GM21390 (cell line): Measurements from ENCODE around the gene PRKAA2.
A peak's percentile ranks its signal among the peaks of the same experiment; 100 is the strongest.
"Not testable (repeated sequence)": the region's sequence is repeated elsewhere in the genome, so short reads cannot be mapped to it uniquely, and the experiment has no call there.

Experiments
- ATAC-seq: cut with Tn5 transposase; IDR thresholded peaks from one replicate; pipeline ENCODE4 v1.9.1; 2021; ENCODE audit not compliant: unreplicated experiment

The PRKAA2 gene

DNA sequence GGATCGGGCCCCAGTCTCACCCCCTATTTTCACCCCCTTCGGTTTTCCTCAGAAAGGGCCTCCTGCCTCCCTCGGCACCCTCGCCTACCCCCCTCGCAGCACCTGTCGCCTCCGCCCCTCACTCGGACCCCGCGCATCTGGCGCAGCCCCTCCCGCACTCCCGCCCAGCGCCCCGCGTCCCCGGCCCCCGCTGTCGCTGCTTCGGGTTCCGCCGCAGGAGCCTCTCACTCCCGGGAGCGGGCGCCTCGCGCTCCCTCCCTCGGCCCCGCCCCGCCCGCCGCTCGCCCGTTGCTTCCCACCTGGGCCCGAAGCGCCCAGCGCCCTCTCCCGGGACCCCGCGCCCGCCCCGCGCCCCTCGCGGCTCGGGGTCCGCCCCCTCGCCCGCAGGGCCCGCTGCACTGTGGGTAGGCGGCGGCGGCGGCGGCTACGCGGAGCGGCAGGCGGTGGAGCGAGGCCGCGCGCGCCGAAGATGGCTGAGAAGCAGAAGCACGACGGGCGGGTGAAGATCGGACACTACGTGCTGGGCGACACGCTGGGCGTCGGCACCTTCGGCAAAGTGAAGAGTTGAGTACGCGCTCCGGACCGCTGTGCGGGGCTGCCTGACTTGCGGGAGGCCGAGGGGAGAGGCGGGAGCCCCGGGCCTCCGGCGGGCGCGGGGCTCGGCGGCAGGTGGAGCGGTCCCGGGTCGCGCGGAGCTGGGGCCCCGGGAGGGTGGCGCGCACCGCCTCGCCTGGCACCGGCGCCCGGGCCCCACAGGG lies at the start of gene PRKAA2:
TSS of gene PRKAA2 (plus strand) at position 396 of the 758 bp plus-strand sequence. CDS start at position 470, 74 bp downstream.
- ATAC-seq, result peak; percentile 61

- not testable (repeated sequence) for ATAC-seq
These were observed 49.5 kb upstream of the PRKAA2 start for GRCh38 chr1:56595397-56596191.

- not testable (repeated sequence) for ATAC-seq
These were observed 35.0 kb upstream of the PRKAA2 start for GRCh38 chr1:56610097-56610496.

DNA sequence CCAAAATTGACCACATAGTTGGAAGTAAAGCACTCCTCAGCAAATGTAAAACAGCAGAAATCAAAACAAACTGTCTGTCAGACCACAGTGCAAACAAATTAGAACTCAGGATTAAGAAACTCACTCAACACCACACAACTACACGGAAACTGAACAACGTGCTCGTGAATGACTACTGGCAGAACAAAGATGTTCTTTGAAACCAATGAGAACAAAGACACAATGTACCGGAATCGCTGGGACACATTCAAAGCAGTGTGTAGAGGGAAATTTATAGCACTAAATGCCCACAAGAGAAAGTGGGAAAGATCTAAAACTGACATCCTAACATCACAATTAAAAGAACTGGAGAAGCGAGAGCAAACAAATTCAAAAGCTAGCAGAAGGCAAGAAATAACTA lies 34.3 kb upstream of the PRKAA2 start:
- not testable (repeated sequence) for ATAC-seq

GRCh38 chr1:56617141-56617540 lies 28.0 kb upstream of the PRKAA2 start:
- ATAC-seq, result no peak

- no peak for ATAC-seq
These were observed 19.2 kb upstream of the PRKAA2 start for GRCh38 chr1:56625819-56626440.

DNA sequence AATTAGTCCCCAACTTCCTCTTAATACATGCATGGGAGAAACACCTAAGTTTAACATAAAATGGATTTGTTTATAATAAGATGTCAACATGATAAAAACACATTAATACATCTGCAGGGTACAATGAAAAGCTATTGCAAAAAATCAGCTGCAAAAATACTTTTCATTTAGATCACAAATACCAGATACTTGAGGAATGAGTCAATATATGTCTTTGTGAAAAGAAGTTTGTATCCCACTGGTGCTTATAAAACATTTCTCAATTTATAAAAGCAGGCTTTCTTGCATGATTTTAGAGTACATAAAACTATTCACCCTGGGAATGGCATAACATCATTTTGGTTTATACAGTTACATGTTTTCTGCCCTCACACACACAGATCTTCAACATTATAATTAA lies 18.6 kb upstream of the PRKAA2 start:
- no peak for ATAC-seq

DNA sequence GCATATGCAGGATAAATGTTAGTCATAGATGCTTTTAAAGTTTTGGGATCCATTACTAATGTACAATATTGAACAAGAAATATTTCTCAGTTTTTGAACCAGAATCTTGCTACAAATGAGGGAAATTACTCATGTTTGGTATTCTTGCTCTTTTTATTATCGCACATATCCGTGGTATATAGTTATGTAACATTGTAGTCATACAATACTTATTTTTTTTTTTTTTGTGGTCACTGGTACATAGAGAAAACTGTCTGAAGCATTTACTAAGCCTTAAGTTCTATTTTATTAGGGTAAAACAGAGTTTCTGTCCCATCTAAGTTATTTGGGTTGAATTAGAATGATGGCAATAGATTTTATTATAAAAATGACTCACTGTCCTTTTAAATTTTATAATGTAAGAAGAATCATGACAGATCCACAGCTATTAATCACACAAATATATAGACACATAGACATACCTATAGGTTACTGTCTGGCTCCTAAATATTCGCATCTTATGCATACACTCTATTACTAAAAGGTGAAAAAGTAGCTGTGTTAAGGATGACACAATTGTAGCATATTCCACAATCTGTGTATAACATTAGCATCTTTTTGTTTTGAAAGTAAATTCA lies 18.0 kb upstream of the PRKAA2 start:
- ATAC-seq, result no peak

DNA sequence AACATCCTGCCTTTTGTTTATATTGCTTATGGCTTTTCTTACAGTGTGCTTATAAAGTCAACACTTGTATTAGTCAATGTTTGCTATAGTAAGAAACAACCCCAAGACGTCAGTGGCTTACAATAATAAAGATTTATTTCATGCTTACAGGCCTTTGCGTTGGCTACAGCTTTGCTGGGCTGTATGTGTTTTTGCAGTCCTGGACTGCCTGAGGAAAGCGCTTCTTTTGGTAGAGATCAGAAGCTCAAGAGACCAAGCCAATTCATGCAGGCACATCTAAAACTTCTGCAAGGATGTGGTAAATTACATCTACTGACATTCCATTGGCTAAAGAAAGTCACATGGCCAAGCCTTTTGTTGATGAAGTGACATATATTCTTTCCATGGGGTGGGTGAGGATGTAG lies 17.5 kb upstream of the PRKAA2 start:
- ATAC-seq, result no peak

DNA sequence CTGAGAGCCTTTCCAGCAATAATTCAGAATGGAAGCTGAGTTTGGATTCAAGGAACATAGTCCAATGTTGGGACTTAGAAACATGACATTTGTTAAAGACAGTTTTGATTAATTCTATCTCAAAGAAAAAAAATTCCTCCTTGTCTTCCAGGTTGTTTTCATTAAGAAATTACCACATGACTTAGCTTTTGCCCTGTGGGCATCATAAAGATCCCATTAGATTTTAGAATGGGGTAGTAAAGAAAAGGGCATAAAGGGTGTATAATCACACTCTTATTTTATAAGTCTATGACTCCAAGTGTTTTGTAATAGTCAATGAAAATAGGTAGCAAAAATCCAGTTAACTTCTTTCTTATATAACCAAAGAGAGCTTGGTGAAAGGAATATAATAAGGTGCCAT lies 14.3 kb upstream of the PRKAA2 start:
- no peak for ATAC-seq

DNA sequence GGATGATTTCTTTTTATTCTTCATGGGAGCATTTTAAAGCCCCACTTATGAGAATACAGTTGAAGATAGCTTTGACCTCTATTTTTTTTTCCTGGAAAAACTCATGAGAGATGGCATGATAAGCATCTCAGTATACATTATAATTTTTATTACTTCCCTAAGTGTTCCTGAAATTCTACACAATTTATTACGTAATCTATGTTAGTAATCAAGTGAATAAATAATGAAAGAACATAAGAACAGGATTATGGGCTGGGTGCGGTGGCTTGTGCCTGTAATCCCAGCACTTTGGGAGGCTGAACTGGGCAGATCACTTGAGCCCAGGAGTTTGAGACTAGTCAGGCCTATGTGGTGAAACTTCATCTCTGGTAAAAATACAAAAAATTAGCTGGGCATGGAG lies 13.2 kb upstream of the PRKAA2 start:
- ATAC-seq, result no peak

- no peak for ATAC-seq
These were observed 10.1 kb upstream of the PRKAA2 start for GRCh38 chr1:56634981-56635380.

DNA sequence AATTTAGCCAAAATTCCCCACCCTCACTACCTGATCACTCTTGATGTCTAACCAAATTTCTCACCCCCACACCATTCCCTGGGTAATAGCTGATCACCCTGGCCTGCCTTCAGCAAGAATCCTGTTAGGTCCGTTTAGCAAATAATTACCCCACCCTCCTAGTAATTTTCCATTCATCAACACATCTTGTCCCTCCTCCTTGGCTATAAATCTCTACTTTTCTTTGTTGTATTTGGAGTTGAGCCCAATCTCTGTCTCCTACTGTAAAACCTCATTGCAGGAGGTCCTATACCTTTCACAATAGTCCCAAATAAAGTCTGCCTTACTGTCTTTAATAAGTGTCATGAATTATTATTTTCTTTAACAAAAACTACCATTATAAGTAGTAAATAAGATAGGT lies 6.9 kb upstream of the PRKAA2 start:
- ATAC-seq, result no peak

GRCh38 chr1:56639211-56639610 lies 5.9 kb upstream of the PRKAA2 start:
- ATAC-seq, result no peak

DNA sequence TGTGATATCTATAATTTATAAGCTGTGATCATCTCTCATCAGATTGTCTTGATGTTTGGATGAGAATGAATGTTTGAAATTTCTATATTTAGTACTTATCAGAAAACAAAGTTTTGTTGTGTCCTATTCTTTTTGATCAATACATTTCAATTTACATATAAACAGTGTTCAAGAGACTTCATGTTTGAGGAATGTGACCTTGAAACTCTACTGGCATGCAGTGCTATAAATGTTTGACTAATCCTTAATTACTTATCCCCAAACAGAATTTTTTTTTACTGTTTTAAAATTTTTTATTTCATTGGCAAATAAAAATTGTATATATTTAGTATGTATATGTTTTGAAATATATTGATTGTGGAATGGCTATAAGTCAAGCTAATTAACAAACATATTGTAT lies 1.5 kb upstream of the PRKAA2 start:
- no peak for ATAC-seq

- ATAC-seq, result no peak
These were observed 823 bp upstream of the PRKAA2 start for GRCh38 chr1:56644064-56644918.

GRCh38 chr1:56645677-56646305 lies 677 bp downstream of the PRKAA2 start:
- ATAC-seq, result no peak

DNA sequence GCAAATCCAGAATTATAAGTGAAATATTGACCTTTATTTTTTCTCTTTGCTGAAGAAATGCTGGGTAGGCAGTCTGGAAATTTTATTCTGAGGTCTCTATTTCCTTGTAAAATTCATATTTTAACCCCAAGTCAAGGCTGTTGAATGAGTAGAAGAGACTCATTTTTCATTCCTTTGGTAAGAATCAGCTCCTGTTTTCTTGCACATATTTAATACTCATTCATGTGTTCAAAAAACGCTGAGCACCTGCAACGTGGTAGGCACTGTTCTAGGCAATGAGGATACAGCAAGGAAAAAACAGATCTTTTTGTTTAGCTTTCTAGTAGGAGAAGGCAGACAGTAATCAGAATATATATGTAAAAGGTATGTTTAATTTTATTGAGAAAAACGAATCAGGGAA lies 1.5 kb downstream of the PRKAA2 start:
- ATAC-seq, result no peak

GRCh38 chr1:56647106-56647505 lies 2.0 kb downstream of the PRKAA2 start:
- no peak for ATAC-seq

DNA sequence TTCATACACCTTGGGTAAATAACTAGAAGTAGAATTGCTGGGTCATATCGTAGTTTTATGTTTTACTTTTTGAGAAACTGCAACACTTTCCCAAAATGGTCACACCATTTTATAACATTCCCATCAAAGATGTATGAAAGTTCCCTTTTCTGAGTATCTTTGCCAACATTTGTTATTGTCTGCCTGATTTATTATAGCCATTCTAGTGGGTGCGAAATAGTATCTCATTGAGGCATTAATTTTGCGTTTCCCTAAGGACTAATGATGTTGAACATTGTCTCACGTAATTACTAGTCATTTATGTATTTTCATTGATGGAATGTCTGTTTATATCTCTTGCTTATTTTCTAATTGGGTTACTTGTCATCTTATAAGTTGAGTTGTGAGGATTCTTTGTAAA lies 3.4 kb downstream of the PRKAA2 start:
- no peak for ATAC-seq
